ENCODE data around the gene VSTM2B.

VSTM2B gene

DNA sequence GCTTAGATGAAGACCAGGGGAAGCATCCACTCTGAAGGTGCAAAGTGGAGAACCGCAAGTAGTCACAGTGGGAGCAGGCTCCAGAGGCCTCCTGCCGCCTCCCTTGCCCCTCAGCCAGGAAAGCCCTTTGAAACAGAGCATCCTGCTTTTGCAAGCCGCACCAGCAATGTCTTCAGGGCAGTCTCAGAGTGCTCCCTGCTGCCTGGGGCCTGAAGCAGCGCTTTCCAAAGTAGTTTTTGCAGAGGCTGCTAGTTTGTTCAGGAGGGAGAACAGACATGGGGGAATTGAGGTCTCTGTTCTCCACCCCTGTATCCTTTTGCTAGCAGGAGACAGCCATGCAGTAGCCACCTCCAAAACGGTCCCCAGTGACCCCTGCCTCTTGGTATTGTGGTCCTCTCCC lies 64.5 kb downstream of the VSTM2B start:
- FAIRE-seq, result no peak
- DNase-seq (ENCODE audit: insufficient read length, low spot score), result no peak
- TF ChIP-seq, protein P1, sequence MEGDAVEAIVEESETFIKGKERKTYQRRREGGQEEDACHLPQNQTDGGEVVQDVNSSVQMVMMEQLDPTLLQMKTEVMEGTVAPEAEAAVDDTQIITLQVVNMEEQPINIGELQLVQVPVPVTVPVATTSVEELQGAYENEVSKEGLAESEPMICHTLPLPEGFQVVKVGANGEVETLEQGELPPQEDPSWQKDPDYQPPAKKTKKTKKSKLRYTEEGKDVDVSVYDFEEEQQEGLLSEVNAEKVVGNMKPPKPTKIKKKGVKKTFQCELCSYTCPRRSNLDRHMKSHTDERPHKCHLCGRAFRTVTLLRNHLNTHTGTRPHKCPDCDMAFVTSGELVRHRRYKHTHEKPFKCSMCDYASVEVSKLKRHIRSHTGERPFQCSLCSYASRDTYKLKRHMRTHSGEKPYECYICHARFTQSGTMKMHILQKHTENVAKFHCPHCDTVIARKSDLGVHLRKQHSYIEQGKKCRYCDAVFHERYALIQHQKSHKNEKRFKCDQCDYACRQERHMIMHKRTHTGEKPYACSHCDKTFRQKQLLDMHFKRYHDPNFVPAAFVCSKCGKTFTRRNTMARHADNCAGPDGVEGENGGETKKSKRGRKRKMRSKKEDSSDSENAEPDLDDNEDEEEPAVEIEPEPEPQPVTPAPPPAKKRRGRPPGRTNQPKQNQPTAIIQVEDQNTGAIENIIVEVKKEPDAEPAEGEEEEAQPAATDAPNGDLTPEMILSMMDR (IDR thresholded peaks at IDR 0.05; ENCODE audit: insufficient read depth, missing control alignments), result no peak

DNA sequence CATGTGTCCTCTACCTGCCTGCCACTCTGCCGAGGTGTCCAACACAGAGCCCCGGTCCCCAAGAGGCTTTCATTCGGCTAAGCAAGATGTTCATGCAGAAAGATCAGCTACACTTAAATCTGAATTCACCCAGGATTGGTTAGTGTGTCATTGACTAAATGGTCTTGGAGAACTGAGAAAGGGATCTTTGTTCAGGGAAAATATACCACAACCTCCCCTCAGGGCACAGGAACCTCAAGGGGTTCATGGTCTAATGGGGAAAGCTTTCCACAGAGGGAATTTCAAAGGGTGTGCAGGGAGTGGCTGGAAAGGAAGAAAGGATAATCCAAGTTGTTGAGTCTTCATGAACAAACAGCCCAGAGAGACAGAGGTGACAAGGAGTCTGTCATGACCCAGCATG lies 65.9 kb downstream of the VSTM2B start:
- DNase-seq (ENCODE audit: insufficient read length, low spot score) (no peak), FAIRE-seq (no peak)
- TF ChIP-seq, protein P1 (IDR thresholded peaks at IDR 0.05; ENCODE audit: insufficient read depth, missing control alignments), result no peak

DNA sequence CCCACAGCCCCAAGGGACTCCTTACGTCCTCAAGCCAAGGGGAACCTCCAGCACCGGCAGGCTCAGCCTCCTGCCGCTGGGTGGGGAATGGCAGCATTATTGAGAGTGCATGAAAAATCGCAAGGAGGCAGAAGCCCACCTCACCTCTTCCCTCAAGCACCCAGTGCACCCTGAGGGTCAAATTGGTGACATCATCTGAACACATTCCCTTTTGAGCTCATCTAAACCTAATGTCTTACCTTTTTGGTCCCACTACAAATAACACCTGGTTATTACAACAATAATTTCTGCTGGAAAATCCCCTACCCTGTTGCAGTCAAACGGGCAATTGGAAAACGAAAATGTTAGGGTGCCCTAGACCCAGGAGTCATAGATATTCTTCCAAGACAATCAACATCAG lies 68.1 kb downstream of the VSTM2B start:
- DNase-seq (ENCODE audit: insufficient read length, low spot score) (no peak), FAIRE-seq (no peak)
- TF ChIP-seq, protein P1 (IDR thresholded peaks at IDR 0.05; ENCODE audit: insufficient read depth, missing control alignments), result no peak

DNA sequence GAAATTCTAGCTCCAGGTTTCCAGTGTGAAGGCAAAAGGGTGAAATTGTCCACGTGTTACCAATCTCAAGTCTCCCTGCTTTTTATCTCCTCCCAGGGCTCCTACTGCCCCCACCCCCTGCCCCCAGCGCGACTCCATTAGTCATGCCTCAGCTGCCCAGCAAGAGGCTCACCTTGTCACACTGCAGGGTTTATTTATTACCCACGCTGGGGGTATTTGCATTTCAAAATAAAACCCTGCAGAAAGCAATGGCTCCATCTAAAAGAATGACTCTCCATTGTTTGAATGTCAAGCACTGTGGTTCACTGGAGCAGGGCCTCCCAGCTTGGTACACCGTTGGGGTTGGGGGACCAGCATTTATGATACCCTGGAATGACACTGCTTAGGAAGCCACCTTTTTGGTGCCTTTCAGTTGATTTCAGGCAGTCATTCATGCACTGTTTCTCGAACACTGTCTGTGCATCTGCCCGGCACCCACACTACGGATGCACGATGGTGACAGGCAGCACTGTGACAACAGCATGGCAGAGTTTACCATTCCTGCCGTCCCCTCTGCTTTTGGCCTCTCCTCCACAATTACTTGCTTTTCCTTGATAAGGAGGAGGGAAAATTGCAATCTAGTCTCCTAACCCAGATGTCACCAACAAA lies 70.4 kb downstream of the VSTM2B start:
- FAIRE-seq (no peak), DNase-seq (ENCODE audit: insufficient read length, low spot score) (no peak)
- TF ChIP-seq, protein P1 (IDR thresholded peaks at IDR 0.05; ENCODE audit: insufficient read depth, missing control alignments), result no peak

DNA sequence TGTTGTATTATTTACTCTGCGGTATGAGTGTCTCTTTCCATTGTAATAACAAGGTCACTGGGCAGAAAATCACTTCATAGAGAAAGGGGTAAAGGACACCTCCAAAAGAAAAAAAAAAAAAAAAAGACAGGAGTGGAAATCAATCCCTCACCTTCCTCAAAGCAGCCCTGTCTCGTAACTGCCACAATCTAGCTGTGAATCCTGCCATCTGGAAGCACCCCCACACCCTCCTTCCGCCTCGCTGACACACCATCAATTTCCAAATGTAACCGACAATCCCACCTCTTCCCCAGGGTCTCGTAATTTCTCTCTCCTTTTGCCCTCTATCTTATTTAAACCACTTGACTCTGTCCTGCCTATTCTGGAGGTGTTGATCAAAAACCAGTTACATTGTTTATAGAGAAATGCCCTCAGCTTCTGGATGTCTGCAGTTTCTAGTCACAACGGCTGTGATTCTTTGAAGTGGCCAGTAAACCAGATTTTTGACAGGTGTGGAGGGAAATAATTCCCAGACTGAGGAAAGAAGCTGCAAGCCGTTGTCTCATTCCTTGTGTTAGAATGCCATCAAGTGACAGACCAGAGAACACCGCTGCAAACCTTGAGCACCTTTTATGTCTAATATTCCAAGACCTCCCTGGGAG lies 71.2 kb downstream of the VSTM2B start:
- FAIRE-seq, result no peak
- DNase-seq (ENCODE audit: insufficient read length, low spot score), result no peak
- TF ChIP-seq, protein P1 (IDR thresholded peaks at IDR 0.05; ENCODE audit: insufficient read depth, missing control alignments), result peak; percentile 51

DNA sequence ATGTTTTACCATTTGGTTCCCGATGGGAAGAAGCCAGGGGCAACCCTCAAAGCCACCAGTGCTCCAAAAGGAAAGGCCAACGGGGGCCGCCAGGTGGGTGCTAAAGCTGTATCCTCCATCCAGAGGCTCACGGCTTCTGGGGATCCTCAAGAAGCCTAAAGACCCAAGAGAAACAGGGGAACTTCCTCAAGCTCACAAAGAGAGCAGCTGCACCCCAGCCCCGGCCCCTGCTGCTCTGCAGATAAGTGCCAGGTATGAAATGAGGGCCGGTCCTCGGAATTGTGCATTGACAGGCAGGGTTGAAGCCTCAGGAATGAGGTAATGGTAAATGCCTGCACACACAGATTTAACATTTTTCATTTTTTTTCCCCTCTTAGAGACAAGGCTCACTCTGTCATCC lies 72.2 kb downstream of the VSTM2B start:
- DNase-seq (ENCODE audit: insufficient read length, low spot score) (no peak), FAIRE-seq (no peak)
- TF ChIP-seq, protein P1 (IDR thresholded peaks at IDR 0.05; ENCODE audit: insufficient read depth, missing control alignments), result no peak

DNA sequence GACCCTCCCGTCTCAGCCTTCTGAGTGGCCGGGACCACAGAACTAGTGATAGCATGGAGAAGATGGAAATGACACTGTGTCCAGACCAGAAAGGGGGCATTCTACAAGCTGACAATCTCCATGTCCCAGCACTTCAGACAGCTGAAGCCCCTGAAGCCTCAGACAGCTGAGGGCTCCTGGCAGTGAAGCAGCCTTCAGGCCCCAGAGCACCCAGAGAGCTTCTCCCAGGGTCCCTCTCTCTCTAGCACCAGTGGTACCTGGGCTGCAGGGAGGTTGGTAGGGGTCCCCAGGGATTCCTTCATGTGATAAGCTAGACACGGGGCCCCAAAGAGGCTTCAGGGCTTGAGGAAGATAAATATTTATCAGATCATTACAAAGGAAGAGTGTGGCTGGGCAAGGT lies 72.7 kb downstream of the VSTM2B start:
- FAIRE-seq (no peak), DNase-seq (ENCODE audit: insufficient read length, low spot score) (no peak)
- TF ChIP-seq, protein P1 (IDR thresholded peaks at IDR 0.05; ENCODE audit: insufficient read depth, missing control alignments), result no peak
